Pericardium fibroblast (primary cell): Measurements from ENCODE around the gene NECTIN4. TPM values are rescaled to one million over a fixed set of nuclear protein-coding genes. Genes with fewer than 3 reads are reported as not detected.

Experiments
- total RNA-seq: library from RNA; depleted of rRNA; stranded (reverse); fragments of >200 nt; gene quantifications from 2 replicates; pipeline ENCODE4 v1.2.3, GENCODE V29; 2015

The NECTIN4 gene
- 0.12 TPM in 1 of 2 replicates, not detected in the other for total RNA-seq

GRCh38 chr1:161089251-161089924 lies at the start of gene NECTIN4:
TSS of gene NECTIN4 (minus strand) at chr1:161089558. CDS start at chr1:161089296, 262 bp downstream.

GRCh38 chr1:161132410-161133219 lies 43.3 kb upstream of the NECTIN4 start, which contains the start of gene DEDD:
TSS of gene DEDD (minus strand) at chr1:161132667. CDS start at chr1:161124462, 8,205 bp downstream.

GRCh38 chr1:161117759-161118581 lies 28.6 kb upstream of the NECTIN4 start, which contains the start of the genes NIT1 and PFDN2:
TSS of gene NIT1 (plus strand) at chr1:161118105. CDS start at chr1:161118177, 72 bp downstream.
TSS of gene PFDN2 (minus strand) at chr1:161118037. CDS start at chr1:161118026, 11 bp downstream.

GRCh38 chr1:161098210-161099068 lies 9.1 kb upstream of the NECTIN4 start, which contains the start of gene KLHDC9:
TSS of gene KLHDC9 (plus strand) at chr1:161098361. CDS start at chr1:161098536, 175 bp downstream.

GRCh38 chr1:161069731-161070270 lies 19.6 kb downstream of the NECTIN4 start, which contains the start of gene ARHGAP30:
TSS of gene ARHGAP30 (minus strand) at chr1:161069891. CDS start at chr1:161069624, 267 bp downstream.

GRCh38 chr1:161045736-161046604 lies 43.4 kb downstream of the NECTIN4 start, which contains the start of gene USF1:
TSS of gene USF1 (minus strand) at chr1:161045977. CDS start at chr1:161043275, 2,702 bp downstream.

GRCh38 chr1:161038523-161039153 lies 50.7 kb downstream of the NECTIN4 start, which contains the start of gene TSTD1:
TSS of gene TSTD1 (minus strand) at chr1:161038964. CDS start at chr1:161038889, 75 bp downstream.

Other genes starting within 250 kb of the NECTIN4 start
- 0.70 and 4.0 TPM in 2 replicates for gene CD244, start 226.7 kb downstream of the NECTIN4 start, total RNA-seq
- gene ITLN1, start 204.4 kb downstream of the NECTIN4 start, total RNA-seq: 3.5 and 123 TPM in 2 replicates
- 0.47 TPM in 1 of 2 replicates, not detected in the other for gene ITLN2, start 134.7 kb downstream of the NECTIN4 start, total RNA-seq
- gene F11R, start 68.4 kb downstream of the NECTIN4 start, total RNA-seq: 6.6 and 11.7 TPM in 2 replicates
- gene TSTD1, start 50.6 kb downstream of the NECTIN4 start, total RNA-seq: 37.9 TPM in 1 of 2 replicates, not detected in the other
- 33.5 and 36.9 TPM in 2 replicates for gene USF1, start 43.6 kb downstream of the NECTIN4 start, total RNA-seq
- gene ARHGAP30, start 19.7 kb downstream of the NECTIN4 start, total RNA-seq: not detected in 2 replicates
- 0.58 and 3.3 TPM in 2 replicates for gene KLHDC9, start 8.8 kb upstream of the NECTIN4 start, total RNA-seq
- gene PFDN2, start 28.5 kb upstream of the NECTIN4 start, total RNA-seq: 39.3 and 49.1 TPM in 2 replicates
- gene NIT1, start 28.5 kb upstream of the NECTIN4 start, total RNA-seq: 20.6 and 24.7 TPM in 2 replicates
- 18.0 and 18.2 TPM in 2 replicates for gene DEDD, start 43.1 kb upstream of the NECTIN4 start, total RNA-seq
- gene UFC1, start 64.4 kb upstream of the NECTIN4 start, total RNA-seq: 81.6 and 105 TPM in 2 replicates
- 9.0 and 10.4 TPM in 2 replicates for gene USP21, start 69.9 kb upstream of the NECTIN4 start, total RNA-seq
- 6.5 and 11.8 TPM in 2 replicates for gene PPOX, start 76.9 kb upstream of the NECTIN4 start, total RNA-seq
- gene B4GALT3, start 87.9 kb upstream of the NECTIN4 start, total RNA-seq: 23.6 and 26.8 TPM in 2 replicates
- 1.8 and 3.4 TPM in 2 replicates for gene ADAMTS4, start 109.5 kb upstream of the NECTIN4 start, total RNA-seq
- gene NDUFS2, start 112.8 kb upstream of the NECTIN4 start, total RNA-seq: 84.6 and 90.7 TPM in 2 replicates
- gene FCER1G, start 125.7 kb upstream of the NECTIN4 start, total RNA-seq: not detected in 2 replicates
- not detected in 2 replicates for gene APOA2, start 134.1 kb upstream of the NECTIN4 start, total RNA-seq
- 2.5 and 5.8 TPM in 2 replicates for gene TOMM40L, start 136.5 kb upstream of the NECTIN4 start, total RNA-seq
- gene NR1I3, start 148.6 kb upstream of the NECTIN4 start, total RNA-seq: not detected in 2 replicates
- not detected in 2 replicates for gene PCP4L1, start 169.2 kb upstream of the NECTIN4 start, total RNA-seq
- gene MPZ, start 220.4 kb upstream of the NECTIN4 start, total RNA-seq: 0.23 and 0.34 TPM in 2 replicates
- gene SDHC, start 224.8 kb upstream of the NECTIN4 start, total RNA-seq: 20.9 and 31.2 TPM in 2 replicates